Measurements from ENCODE around the gene RAP1GAP2.
"Not testable (repeated sequence)": the region's sequence is repeated elsewhere in the genome, so short reads cannot be mapped to it uniquely, and the experiment has no call there.

The RAP1GAP2 gene

DNA sequence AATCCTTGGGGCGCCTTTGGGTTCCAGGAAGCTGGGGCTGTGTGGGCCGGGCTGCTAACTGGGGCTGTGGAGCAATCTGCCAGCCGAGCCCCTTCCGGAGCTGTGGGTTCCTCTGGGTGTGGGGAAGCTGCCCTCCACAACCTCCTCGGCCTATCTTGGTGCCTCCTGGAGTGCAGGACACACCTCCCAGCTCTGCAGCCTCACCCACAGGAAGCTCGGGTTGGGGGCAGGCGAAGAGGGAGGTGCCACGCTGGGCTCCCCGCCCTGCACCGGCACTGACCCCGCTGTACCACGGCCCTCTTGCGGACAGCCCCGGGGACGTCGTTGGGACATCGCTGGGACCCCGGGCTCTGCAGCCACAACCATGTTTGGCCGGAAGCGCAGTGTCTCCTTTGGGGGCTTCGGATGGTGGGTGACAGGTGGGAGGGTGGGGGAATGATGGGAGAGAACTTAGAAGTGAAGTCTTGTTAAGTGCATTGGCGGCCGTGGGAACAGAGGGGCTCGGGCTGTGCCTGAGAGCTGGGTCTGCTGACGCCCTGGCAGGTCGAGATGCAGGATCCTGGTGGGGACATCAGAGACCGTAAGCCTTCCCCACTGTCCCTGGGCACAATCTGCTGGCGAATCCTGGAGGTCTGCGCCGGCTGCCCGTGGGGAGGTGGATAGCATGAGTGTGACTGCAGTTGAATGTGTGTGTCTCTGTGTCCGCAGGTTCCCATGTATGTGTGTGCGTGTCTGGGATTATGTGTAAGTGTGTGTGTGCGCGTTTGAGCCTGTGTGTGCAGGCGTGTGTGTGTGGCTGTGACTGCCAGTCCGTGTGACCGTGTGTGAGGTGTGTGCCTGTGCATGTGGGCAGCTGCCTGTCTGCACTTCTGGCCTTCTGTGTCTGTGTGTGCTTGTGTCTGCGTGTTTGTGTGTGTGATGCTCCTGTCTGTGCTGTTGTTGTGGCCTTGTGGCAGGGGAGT, at the start of gene RAP1GAP2:
Gene RAP1GAP2, plus strand, starts transcription at position 275 of the 962 bp plus-strand sequence. Its CDS starts 90 bp downstream, at position 365.
- peak; percentile 49 for DNase-seq

DNA sequence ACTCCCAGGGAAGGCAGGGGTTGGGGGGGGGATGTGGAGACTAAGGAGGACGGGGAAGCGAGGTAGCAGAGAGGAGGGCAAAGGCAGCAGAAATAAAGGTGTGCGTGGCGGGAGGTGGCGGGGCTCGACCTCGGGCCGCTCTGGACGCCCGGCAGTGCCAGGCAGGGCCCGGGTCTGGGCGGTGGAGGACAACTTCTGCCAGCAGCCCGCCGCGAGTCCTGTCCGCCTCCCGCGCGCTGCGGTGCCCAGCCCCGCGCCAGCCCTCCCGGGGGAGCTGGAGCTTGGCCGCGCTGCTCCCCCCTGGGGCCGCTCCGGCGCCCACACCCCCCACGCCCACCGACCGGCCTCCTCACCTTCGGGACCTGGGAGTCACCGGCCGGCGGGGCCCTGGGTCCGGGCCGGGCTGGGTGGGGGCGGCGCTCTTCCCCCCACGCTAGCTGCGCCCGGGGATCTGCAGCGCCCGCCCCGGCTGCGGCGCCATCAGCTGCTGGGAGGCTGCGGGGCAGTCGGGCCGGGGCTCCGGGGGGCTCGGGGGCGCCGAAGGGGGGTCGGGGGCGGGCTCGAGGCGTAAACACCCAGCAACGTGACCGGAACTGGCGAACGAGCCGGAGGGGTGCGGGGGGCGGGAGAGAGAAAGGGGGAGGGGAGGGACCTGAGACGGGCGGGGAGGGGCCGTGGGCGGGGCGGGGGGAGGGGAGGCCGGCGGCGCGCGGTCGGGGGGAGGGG, 47.0 kb upstream of the RAP1GAP2 start, which contains the start of gene CCDC92B:
Gene CCDC92B, minus strand, starts transcription at position 595 of the 726 bp plus-strand sequence. CDS start 14,507 bp downstream, outside the sequence.
- no peak for DNase-seq

DNA sequence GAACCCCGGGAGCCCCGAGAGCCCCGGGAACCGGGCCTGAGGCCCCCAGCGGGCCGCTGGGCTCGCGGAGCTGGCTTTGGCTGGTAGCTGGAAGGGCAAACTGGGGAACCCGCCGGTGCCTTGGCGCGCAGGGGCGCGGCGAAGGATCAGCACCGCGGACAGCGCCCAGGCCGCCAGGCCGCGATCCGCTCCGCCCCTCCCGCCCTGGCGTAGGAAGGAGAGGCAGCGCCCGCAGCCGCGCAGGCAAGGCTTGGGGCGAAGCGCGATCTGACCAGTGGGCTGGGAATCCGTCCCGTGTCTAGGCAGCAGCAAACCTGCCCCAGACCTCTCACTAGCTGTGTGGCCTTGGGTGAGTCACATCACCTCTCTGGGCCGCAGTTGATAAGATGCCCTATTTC, 46.5 kb upstream of the RAP1GAP2 start:
- DNase-seq = peak; percentile 75

DNA sequence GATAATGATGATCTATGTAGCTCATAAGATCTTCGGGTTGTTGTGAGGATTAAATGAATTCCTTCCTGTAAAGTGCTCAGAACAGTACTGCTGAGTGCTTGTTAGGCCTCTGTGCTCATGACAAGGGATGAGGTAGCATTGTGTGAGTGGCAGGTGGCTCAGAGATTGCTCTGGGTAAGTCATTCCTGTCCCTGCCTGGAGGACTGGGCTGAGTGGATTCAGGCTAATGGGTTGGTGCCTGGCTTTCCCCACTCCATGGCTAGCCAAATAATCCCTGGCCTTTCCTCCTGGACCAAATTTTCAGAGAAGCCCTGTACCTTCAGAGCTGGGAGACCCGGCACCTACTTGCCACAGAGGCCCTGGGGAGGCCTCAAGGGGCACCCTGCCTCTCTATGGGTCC, 45.5 kb upstream of the RAP1GAP2 start:
- no peak for DNase-seq

DNA sequence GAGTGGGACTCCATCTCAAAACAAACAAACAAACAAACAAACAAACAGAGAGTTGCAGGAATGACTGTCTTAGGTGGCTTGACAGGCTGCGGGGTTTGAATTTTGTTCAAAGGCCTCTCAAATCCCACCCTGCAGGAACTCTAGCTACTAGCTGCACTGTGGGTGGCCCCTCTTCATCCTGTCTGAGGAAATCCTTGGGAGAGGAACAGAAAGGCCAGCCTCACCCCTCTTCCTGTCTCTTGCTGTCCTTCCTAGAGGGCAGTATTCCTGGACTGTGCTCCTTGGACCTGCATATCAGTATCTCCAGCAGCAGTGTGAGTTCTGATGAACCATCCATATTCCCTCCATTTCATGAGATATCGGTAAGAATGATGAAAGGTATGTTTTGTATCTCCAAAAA, 44.7 kb upstream of the RAP1GAP2 start:
- DNase-seq = no peak

DNA sequence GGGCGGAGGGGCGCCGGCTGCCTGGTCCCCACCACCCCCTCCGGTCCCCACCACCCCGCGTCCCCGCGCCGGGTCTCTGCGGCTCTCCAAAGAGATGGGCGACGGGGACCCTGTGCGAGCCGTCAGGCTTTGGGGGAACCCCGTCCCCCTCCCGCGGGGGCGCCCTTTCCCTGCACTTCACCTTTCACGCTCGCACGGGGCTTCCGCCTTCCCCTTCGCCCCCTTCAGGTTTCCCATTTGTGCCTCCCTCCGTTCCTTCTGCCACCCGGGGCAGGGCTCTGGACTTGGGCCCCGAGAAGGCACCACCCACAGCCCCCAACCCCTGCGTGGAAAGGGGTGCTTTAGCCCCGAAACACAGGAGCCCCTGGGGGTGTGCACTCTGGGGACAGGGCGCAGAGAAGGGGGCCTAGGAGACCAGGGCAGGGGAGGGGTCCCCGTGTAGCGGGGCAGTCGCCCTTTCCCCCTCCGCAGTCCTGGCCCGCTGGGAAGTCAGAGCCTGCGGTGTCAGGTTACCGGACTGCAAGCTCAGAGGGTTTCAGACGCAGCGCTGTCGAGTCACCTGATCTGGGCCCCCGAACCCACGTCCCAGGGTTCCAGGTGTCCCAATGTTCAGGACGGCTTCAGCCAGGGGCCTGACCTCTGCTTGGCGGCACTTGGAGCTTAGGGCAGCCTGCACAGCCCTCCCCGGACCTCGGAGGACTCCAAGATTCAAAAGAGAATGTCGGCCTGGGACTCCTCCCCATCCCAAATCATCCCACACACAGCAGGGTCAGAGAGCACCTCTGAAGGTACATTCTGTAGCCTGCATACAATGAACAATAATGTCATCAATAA, 40.1 kb upstream of the RAP1GAP2 start:
- DNase-seq = no peak

DNA sequence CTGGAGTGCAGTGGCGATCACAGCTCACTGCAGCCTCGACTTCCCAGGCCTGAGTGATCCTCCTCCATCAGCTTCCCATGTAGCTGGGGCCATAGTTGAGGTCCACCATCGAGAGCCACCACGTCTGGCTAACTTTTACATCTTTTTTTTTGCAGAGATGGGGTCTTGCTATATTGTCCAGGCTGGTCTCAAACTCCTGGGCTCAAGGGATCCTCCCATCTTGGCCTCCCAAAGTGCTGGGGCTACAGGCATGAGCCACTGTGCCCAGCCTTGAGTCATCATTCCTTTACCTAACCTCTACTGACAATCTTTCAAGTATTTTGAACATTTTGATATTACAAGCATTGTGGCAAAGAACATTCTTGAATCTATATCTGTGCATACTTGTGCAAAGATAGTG, 37.4 kb upstream of the RAP1GAP2 start:
- DNase-seq = no peak

DNA sequence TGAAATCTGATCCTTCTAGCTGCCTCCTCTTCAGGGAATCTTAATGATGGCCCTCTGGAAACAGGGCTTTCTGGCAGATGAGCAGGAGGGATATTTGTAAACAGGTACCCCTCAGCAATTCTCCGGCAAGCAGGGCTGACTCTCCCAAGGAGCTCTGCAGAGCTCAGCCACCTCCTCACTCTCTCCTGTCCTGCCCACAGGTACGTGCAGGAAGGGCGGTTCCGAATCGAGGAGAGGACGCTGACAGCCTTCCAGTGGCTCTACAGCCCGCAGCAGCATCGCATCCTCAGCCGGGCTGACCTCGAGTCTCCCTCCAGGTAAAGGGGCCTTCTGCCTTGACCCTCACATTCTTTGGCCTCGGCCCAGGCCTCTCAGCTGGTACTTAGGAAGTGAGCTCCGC, 26.1 kb upstream of the RAP1GAP2 start:
- no peak for DNase-seq

DNA sequence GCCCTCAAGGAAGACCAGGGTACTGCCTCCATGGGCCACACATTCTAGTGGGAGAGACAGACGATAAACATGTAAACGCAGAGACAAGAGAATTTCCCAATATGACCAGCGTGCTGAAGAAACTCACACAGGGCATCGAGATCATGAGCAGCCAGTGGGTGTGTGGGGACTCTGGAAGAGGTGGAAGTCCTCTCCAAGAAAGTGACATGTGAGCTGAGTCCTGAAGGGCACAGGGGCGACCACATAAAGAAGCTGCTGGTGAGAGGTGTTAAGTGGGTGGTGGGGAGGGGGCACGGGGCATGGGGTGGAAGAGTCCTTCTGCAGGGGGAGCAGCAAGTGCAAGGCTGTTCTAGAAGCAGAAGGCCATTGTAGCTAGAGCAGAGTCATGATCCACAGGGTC, 21.0 kb upstream of the RAP1GAP2 start:
- no peak for DNase-seq

DNA sequence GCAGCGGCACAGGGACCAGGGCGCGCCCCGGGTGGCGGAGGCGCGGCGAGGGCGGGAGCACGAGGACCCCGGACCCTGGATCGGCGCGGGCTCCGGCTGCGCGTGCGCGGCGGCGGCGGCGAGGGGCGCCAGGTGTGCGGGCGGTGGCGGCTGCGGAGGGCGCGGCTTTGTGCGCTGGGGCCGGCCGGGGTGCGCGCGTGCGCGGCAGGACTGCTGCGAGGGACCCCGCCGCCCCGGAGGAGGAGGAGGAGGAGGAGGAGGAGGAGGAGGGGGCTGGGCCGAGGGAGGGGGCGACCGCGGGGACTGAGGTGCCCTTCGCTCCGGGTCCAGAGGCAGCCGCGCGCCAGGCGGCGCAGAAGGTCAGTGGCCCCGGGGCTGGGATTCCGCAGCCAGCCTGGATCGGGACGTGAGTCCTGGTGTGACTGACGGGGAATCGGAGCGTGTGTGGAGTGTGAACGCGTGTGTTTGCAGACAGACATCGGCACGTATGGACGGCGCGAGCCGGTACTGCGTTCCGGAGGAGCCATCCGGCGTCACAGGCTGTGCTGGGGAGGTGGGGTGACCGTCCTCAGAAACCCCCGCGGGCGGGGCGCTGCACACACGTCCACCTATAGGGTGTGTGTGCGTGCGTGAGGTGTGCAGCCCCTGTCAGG, 19.5 kb upstream of the RAP1GAP2 start:
- DNase-seq = no peak

DNA sequence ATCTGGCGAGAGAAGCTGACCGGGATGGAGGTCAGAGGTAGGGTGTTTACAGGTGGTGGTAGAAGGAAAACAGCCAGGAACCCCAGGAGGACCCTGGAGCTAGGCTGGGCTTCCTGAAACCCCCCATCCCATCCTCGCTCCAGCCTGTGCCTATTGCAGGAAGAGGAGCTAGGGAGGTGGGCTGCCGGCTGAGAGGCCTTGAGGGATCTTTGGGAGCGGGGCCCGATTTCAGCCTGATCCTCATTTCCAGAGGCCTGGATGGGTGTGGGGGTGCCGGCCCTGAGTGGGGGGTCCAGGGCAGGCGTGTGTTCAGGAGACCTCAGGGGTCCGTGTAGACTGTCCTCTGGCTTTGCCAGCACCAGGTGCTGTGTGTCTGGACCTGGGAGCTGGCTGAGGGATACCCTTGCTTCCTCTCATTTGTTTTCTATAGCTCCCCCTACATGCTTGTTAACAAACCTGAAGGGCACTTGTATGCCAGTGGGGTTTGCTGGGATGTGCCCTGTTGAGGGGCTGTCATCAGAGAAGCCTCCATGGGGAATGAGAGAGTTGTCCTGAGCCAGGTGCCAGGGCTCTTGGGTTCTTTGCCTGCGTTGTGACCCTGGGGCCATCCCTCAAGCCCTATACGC, 18.9 kb upstream of the RAP1GAP2 start:
- DNase-seq = no peak

DNA sequence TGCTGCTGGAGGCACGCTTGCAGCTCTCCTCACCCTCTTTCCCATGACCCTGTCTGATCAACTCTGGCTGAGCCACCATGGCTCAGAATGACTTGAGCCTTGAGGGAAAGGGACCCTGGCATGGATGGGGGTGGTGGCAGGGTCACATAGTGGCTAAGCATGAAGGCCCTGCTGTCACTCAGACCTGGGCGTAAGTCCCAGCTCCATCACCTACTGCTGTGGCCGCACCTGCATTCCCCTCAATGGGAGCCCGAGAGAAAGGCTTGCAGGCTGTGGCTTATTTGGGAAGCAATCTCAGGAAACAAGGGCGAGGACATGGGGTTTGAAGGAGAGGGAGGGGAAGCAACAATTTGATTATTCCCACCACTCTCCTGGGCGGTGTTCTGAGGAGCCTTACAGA, 17.7 kb upstream of the RAP1GAP2 start:
- DNase-seq = no peak

DNA sequence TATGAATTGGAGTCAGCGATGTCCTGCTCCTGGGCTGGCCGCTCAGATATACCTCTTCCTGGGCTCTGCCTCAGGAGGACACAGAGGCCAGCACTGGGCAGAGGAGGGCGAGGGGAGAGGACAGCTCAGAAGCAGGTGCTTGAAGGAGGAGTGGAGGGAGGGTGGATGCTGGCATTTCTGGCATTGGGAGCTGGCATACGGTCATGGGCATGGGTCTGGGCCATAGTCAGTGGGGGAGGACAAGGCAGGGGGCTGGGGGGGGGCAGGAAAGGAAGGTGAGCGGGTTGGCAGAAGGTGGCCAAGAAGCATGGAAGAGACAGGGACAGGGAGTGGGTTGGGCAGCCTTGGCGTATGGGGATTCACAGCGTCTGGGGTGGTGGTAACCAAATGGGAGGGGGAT, 16.7 kb upstream of the RAP1GAP2 start:
- no peak for DNase-seq

DNA sequence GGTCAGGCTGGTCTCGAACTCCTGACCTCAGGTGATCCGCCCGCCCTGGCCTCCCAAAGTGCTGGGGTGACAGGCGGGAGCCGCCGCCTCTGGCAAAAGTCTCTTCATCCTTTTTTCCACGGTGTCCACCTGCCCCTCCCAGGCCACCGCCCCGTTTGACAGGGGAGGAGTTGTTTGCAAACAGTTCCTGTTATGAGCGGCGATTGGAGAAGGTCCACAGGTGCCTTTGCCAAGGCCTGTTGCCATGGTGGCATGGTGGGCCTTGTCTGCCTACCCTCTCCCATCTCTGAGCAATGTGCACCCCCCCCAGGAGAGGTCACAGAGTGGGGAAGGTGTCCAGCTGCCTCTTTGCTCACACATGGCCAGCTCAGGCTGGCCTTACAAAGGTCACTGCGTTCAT, 16.0 kb upstream of the RAP1GAP2 start:
- DNase-seq = no peak

DNA sequence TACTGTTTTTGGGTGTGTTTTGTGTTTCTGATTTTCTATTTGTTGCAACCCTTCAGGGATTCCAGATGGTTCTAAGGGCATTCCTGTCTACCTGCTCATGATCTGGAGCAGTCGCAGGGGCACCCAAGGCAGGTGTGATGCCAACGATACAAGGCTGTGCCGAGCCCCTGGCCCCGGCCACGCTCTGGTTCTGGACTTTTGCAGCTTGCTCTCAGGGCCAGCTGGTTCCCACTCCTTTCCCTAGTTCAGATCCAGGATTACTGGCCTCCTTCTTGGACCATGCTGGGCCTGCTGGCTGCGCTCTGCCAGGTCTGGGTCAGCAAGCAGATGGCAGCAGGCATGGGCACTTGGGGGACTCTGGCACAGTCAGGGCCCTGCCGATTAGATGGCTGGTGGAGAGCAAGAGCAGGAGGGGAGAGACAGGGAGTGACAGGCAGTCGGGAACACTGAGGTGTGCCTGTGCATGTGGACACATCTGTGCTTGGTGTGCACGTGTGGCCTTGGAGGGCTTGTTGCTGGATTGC, 15.2 kb upstream of the RAP1GAP2 start:
- DNase-seq = no peak

DNA sequence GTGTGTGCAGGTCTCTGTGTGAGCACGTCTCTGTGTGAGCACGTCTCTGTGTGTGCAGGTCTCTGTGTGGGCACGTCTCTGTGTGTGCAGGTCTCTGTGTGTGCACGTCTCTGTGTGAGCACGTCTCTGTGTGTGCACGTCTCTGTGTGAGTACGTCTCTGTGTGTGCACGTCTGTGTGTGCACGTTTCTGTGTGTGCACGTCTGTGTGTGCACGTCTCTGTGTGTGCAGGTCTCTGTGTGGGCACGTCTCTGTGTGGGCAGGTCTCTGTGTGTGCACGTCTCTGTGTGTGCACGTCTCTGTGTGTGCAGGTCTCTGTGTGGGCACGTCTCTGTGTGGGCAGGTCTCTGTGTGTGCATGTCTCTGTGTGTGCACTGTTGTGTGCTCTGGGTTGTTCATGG, 14.6 kb upstream of the RAP1GAP2 start:
- DNase-seq = not testable (repeated sequence)

DNA sequence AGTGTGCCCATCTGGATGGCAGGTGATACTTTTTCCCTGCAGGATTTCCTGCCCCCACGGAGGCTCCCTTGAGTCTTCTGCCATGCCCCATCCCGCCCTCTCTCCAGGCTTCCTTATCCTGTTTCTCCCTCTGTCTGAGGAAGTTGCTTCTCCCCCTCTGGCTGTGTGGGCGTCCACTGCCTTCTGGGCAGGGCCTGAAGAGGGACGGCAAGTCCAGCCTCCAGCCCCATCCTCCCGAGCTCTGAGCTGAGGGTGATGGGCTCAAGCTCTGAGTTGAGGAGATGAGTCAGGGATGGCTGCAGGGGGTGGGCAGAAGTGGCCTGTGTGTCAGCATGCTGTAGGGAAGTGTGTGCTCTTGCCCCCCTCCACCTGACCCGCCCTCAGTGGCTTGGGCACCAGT, 14.2 kb upstream of the RAP1GAP2 start:
- DNase-seq = no peak

DNA sequence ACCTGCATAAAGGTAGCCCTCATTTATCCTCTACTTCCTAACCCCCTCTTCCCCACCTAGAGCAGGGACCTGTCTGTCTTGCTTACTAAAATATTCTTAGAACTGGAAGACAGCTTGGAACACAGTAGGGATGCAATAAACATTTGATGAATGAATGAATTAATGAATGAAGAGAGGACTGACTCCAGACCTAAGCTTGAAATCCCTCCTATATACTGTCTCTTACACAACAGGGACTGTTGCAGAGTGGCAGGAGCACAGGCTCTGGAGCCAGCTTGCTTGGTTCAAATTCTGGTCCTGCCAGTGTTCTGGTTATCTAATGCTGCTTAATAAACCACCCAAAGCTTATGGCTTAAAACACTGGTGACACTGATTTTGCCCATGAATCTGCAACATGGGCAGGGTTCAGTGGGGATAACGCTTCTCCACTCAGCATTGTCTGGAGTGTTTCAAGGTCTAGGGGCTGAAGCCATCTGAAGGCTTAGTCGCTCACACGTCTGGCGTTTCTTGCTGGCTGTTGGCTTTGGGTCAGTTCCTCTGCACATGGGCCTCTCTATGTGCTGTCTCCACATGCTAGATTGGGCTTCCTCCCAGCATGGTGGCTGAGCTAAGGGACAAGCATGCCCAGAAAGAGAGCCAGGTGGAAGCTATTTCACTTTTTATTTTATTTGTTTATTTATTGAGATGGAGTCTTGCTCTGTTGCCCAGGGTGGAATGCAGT, 12.8 kb upstream of the RAP1GAP2 start:
- DNase-seq = no peak

DNA sequence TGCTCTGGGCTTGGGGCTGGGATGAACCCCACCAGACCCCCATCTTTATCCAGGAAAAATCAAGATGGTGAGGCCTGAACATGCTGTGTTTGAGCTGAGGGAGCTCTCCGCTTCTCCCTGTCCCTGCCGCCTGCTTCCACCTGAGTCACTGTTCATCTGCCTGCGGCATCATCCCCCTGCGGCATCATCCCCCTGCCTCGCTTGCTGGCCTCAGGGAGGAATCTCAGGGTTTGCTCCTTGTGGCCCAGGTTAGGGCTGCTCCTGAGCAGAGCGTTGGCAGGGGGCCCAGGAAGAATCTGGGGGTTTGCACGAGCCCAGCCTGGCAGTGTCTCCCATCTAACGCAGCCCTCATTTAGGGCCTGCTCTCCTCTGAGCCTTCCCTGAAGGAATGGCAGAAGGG, 11.4 kb upstream of the RAP1GAP2 start:
- no peak for DNase-seq

DNA sequence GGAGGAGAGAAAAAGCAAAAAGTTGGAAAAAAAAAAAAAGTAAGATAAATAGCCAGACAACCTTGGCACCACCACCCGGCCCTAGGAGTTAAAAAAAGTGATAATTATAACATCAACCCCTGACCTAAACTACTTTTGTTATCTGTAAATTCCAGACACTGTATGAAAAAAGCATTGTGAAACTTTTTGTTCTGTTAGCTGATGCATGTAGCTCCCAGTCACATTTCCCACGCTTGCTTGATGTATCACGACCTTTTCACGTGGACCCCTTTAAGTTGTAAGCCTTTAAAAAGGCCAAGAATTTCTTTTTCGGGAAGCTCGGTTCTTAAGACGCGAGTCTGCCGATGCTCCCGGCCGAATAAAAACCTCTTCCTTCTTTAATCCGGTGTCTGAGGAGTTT, 10.9 kb upstream of the RAP1GAP2 start:
- DNase-seq = not testable (repeated sequence)

Data from activated naive CD4-positive, alpha-beta T cell treated with anti-CD3 and anti-CD28 coated beads, Interleukin-2, amount 50 U/mL, for 16 hours (primary cell).